Stimulated activated CD4-positive, alpha-beta T cell treated with anti-CD3 and anti-CD28 coated beads, TNF-alpha, amount 100 ng/mL, for 24 hours (primary cell): Measurements from ENCODE around the gene PTPRJ.
"Not testable (repeated sequence)": the region's sequence is repeated elsewhere in the genome, so short reads cannot be mapped to it uniquely, and the experiment has no call there.

Experiments used
- DNase-seq, 3 experiments: peaks; one replicate each; pipeline ENCODE4 v3.0.0-alpha.2; 2020; ENCODE audit warnings: low read depth in 3 of 3

The PTPRJ gene

DNA sequence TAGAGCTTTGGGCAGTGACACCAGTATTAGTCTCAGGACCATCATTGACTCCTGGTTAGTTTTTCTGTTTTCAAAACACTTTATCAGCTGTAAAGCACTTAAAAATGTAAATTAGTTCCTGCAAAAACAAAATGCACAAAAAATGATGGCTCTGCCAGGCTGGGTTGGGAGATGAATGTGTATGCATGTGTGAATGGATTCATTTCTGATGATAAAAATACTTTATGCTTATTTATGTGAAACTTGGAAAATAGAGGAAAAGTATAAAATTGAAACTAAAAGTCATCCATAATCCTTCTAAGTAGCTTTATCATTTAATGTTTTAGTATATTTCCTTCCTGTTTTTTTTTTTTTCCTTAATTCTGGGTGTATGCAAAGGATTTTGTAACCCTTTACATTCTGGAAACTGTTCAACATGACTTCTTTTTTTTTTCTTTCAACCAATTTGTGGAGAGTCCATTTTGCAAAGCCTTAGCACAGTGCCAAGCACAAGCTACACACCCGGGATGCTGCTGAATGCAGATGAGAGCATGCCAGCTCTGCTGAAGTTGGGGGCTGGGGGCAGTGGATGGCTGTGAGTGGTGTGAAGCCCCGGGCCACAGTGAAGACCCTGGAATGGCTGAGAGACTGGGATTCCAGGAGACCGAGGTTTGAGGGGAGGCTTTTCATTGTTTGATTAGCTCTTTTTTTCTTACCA lies 37.6 kb downstream of the PTPRJ start:
- no peak for DNase-seq

DNA sequence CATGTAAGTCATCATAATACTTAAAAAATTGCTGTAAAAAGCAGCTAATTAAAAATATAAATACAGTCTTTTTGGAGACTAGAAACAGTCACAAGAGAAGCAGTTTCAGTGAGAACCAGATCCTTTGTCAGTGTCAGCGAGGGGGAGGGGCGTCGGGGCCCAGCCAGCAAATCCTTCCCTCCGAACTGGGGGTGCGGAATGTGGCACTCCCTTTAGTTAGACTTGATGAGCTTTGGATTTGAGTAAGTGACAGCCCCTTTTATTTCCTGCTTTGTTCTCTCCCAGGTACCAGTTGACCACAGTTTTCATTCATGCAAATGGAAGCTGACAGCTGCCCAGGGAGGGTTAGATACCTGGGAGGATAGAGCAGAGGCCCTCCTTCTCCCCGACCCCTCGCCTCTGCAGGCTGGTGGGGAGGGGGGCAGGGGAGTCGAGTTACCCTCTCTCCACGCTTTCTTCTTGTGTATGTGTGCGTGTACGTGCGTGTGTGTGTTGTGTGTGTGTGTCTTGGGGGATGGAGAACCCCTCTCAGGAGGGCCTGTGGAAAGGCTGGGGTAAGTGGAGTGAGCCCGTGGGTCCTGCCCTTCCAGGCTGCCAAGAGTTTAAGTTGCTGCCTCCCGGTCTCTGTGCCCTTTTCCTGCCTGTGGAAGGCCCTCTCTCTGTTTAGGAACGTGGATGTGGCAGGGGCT lies 38.3 kb downstream of the PTPRJ start:
- DNase-seq: no peak

DNA sequence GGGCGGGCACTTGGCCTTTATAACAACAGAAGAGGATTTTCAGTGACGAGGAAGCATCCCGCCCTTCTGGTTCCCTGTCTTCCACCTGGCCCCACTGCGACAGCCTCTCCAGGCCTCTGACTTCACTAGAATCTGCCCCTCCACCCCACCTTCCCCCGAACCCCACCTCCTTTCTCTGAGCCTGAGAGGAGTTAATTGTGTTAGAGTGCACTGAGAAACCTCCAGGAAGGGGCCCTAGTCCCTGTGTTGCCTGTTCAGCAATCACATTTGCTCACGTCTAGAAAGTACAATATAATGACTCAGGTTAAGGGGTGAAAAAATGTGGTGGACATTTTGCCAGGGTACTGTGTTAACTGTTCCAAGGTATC lies 38.8 kb downstream of the PTPRJ start:
- no peak for DNase-seq

DNA sequence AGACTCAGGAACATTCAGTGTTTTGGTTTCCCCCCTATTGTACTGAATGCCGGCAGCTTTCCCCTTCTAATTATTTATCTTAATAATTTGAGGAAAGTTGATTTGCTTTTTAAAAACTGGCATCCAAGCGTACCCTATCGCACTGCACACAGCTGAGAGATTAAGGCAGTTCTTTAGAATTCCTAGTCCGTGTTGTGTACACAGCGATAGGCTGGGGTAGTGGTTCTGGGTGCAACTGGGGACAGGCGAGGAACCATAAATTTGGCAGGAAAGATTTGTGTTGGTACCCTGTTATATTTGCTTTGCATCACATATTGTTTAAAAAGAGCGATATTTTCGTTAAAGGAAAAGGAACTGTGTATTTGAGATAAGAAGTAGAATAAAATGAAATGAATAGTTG lies 39.2 kb downstream of the PTPRJ start:
- no peak for DNase-seq

DNA sequence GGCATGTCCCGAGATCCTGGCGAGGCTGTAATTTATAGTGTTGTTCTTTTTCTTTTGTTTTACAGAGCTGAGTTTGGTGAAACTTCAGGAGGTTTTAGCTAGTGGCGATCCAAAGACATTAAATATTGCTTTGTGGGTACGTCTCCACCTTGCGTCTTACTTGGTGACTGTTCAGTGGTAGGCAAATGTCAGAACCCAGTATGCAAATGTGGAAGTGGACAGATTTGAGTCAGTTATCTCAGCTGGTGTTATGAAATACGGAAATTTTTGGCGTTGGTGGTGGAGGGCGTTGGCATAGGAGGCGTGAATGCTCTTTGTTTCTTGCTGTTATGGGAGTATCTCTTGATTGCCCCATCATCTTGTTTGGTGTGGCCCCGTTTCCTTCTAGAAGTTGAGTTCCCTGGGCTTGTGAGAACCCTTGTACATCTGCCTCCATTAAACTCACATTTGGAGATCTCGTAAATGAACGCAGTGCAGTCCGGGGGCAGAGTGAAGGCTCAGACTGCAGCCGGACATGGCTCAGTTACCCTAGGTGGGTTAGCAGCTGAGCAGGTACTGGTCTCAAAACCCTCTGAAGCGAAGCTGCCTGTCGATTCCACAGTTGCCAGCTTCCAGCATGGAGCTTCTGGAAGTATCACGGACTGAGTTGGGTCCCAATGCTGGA lies 39.9 kb downstream of the PTPRJ start:
- no peak for DNase-seq

DNA sequence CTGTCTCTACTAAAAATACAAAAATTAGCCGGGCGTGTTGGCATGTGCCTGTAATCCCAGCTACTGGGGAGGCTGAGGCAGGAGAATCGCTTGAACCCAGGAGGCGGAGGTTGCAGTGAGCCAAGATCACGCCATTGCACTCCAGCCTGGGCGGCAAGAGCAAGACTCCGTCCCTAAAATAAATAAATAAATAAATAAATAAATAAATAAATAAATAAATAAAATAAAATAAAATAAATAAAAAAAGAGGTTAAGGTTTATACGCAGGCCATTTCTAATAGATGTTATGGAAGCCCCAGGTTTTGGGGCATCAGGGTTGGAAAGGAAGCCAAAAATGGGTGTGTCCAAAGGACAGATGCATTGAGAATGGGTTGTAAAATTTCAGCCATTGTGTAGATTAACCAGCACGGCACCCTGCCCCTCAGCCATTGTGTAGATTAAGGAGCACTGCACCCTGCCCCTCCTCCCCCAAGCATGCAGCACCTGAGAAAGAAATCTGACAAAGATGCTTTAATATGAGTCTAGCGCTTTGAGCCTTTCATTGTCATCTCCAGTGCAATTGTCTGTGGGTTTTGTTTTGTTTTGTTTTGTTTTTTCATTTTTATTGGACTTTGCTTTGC lies 41.0 kb downstream of the PTPRJ start:
- DNase-seq: not testable (repeated sequence)

DNA sequence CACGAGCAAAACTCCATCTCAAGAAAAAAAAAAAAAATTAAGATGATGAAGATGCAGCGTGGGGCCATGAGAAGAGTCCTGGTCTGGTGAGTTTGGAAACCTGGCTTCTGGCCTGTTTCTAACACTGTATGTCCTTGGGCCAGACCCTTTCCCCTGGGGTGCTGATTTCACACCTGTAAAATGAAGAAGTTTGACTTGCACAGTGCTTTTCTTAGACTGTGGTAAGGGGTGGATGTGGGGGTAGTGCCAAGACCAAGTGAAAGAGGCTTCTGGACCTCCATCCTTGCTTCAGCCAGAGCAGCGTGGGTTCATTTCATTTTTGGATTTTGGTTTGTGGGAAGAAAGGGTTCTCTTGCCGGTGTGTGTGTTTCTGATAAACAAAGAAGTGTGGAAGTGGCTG lies 42.1 kb downstream of the PTPRJ start:
- no peak for DNase-seq

DNA sequence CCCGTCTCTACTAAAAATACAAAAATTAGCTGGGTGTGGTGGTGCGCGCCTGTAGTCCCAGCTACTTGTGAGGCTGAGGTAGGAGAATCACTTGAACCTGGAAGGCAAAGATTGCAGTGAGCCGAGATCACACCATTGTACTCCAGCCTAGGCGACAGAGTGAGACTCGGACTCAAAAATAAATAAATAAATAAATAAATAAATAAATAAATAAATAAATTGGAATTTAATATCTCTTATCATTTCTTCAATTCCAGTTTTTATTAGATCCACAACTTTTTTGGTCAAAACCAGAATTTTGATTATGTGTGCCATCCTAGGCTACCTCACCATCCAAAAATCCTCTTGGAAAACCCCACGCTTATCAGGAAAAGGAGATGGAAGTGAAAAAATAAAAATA lies 43.2 kb downstream of the PTPRJ start:
- not testable (repeated sequence) for DNase-seq

DNA sequence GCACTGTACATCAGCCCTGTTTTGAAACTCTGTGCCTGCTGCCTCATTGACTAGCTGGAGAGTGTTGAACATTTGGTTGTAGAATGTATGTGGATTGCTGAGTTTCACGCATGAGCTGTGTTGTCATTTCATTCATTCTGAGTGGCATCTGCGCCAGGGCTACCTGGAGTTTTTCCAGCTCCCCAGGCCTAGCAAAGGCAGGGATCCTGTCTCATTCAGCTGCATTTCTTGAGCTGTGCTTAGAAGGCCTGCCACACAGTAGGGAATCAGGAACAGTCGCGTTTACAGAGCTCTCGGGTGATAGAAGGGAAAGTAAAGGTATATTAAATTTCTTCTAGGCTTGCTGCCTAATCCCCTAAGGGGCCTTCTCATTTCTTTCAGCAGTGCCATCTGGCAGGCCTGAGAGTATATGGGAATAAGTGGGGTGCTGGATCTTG lies 44.3 kb downstream of the PTPRJ start:
- no peak for DNase-seq

DNA sequence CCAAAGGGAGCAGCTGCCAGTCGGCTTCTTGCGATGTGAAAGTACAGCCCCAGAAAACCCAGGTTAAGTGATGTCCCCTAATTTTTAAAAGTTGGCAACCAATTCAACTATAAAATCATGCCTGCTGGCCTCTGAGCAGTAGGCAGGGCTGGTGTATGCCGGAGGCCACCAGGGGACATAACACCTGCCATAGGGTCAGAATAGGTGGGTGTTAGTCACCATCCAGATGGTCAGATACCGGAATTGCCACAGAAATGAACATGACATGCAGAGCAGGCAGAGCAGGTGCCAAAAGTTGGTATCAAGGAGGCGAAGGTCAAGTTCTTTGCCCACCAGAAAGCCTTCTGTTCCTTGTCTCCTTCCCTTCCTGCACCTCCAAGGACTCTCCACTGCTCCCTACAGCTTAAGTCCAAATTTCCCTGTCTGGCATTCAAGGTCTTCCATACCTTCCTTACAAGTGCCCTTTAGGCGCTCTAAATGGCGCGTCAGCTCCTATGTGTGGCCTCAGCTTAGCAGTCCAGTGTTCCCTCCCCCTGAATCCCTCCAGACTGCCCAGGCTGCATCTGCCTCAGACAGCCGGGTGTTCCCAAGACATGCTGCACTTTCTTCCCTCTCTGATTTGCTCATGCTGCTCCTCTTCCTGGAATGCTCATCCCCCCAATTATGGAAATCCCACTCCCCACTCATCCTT lies 45.1 kb downstream of the PTPRJ start:
- no peak for DNase-seq

DNA sequence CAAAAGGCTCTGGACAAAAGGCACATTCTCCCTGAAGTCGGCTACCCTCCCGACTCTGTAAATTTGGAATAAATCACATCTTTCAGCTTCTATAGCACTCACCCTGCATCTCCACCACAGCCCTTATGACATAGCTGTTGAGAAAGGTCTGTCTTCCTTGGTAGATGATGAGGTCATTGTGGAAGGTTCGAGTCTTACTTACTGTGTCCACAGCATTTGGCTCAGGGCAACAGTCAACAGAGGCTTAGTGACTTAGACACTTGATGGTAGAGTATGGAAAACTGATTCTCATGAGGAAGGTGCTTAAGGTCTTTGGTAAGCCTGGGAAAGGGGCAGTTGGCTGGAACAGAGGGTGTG lies 45.6 kb downstream of the PTPRJ start:
- no peak for DNase-seq

DNA sequence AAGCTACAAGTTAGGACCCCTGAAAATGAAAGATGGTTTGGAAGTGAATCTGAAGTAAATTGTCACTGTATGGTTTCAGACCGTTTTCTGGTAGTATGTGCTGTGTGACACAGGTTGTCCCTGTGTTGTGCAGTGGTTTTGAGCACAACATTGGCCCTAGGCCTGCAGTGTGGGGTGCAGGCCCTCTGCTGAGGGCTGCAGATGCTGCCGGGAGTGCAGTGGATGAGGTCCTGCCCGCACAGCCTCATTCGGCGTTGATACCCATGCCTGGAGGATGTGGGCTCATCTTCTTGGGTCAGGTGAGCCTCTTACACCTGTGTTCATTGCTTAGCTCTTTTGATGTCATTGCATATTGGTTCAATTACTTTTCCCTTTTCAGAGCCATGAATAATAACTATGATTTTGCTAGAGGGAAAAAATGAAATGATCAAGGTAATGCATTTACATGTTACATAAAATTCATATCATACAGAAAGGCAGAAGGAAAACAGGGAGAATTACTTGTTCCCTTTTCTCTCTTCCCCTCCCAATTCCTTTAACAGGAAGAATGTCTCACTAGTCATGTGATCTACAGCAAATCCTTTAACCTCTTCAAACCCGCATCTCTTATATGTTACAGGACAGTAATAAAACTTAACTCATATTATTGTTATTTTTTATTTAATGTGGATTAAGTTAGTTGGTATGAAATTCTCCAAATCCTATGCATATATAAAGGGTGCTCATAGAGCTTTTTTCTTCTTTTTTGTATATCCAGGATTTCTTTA lies 48.7 kb downstream of the PTPRJ start:
- DNase-seq: no peak

DNA sequence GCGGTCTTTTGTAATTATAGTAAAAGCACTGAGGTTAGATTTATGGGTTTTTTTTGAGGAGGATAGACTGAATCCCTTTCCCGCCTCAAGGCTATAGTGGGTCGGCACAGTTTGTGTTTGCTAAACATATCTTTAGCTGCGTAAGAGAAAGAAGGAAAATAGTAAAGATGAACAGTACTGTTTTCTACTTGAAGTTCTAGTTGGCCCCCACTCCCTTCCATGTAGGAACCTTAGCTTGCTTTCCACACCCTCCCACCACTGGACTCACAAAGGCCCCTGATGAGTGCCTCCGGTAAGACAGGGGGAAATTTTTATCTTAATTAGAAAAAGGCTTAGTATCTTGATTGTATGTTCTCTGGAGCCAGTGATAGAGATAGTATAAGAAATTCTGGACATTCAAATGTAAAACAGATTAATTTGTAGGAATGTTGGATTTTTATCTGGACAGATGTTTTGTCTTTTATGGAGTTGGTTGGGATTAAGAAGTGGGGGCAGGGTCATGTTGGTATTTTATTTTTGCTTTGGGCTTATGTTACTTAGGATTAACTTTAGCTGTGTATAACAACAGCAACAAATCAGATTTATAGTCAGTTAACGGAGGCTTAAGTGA lies 49.4 kb downstream of the PTPRJ start:
- no peak for DNase-seq

DNA sequence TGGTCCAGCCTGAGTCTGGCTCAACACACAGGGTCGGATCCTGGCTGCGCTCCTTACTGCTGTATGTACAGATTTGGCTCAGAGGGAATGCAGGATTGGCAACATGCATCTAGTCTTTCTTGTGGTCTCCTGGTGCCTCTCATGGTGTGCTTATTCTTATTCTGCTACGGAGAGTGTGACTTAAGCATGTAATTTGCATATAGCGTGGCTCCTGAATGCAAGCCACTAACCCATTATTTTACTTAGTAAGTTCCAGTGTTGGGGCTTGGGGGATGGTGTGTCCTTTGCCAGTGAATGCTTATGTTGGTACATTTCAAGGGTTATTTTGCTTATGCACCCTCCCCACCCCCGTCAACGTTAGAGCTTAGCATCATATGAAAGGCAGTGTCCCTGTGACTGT lies 51.2 kb downstream of the PTPRJ start:
- no peak for DNase-seq

DNA sequence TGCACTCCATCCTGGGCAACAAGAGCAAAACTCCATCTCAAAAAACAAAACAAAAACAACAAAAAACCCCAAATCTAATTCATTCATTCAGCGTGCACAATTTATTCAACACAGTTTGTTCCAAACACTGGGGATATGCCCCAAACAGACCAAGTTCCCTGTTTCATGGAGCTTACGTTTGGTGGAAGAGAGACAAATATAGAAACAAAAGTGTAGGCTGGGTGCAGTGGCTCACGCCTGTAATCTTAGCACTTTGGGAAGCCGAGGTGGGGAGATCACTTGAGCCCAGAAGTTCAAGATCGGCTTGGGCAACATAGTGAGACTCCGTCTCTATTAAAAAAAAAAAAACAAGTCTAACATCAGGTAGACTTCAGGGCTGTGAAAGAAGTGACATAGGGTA lies 52.4 kb downstream of the PTPRJ start:
- no peak for DNase-seq

DNA sequence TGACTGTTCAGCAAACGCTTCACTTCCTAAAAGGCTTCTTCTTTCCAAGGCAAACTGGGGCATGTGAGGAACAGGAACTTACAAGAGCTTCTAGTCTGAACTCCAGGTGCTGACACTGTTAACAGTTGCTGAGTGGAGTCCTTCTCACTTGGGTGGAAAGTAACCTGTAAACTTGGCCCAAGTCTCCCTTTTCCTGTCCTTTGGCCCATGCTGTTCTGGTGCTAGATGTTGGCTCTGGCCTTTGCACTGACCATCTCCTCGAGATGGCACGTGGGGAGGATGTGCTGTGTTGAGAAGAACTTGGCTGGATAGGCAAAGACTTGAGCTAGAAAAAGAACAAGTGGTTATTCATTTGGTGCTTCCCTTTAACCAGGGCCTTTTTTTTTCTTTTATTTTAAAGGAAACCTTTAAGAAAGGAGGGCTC lies 53.6 kb downstream of the PTPRJ start:
- no peak for DNase-seq

DNA sequence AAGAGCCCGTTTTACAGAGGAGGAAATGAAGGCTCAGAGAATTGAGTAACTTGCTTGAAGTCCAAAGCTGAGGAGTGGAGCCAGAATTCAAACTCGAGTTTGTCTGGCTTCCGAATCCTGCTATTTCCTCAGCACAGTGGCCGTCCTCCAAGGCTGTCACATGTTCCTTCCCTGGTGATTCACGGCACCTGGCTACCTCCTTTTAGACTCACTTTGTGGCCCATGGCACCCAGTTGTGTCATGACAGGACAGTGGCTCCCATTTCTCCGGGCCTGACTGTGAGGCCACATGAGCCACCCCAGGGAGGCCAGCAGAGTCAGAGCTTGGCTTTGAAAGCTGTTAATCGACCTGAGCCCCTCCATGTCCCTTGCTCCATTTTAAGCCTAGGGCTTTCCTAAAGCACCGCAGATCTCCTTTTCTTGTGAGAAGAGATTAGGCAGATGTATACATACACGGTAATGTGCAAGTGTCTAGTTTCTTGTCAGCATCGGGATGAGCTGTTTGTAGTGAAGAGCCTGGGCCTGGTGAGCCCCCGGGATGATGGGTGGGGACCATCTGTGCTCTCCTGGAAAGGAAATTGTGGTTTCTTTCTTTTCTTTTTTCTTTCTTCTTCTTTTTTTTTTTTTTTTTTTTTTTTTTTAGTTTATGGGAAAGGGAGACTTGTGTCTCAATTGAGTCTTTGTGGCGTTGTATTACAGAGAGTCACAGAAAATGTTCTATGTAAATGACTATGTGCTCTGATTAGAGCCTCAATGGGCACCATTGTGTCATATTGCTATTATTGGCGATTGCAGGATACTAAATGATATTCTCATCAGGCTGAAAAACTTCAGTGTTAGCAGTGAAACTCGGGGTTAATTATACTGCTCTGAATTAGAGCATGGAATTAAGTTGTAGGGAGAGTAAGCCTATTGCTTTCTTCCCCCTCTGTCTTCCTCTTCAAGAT lies 54.8 kb downstream of the PTPRJ start:
- DNase-seq: no peak

DNA sequence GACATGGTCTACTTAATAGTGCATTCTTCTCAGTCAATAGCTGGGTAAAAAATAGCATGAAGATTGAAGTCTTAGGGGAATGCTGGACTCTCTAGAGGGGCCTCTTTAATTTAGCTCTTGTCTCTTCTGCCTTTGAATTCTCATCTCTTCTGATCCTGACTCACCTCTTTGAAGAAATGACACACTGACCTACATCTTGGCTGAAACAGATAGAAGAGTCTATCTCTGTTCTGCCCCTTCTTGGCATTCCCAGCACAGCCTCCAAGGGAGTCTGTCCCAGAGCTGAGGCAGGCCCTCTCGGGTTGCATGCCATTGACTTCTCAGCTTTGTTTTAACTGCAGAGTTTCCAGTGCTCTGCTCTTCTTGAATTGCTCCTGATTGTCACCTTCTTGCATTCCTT lies 55.7 kb downstream of the PTPRJ start:
- no peak for DNase-seq

DNA sequence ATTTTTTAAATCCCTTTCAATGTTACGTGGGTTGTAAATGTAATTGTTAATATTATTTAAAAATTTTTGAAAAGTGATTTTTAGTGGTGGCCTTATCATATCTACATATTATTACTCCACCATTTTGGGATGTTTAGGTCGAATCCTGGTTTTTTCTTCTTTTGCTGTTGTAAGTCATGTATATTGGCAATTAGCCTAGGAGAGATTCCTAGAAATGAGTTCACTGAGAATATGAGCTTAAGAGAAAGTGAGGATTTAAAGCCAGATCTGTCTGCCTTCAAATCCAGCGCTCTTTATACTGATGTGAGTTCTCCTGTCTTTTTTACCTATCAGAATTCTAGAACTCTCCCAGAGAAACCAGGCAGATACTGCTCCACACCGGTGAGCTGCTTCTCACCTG lies 56.1 kb downstream of the PTPRJ start:
- DNase-seq: no peak
